Astrocyte of the cerebellum (primary cell): ENCODE measurements around the gene EYS.

Experiments used
- DNase-seq: peaks from one replicate; pipeline ENCODE4 v3.0.0-alpha.2; 2011; ENCODE audit warnings: low read depth
- H3K4me3 ChIP-seq: 2 replicates; pipeline ENCODE4 v1.5.1; 2011; ENCODE audit warnings: mild to moderate bottlenecking, low read depth, low read length, moderate library complexity
- in situ Hi-C: cut with HindIII; loops from 2 replicates; pipeline ENCODE4 v1.10.0; 2017; ENCODE audit warnings: low sequenced_read_pairs
- TF ChIP-seq, protein P1 (sequence below): IDR thresholded peaks from 2 replicates; pipeline ENCODE4 v1.5.1; 2012; ENCODE audit warnings: low read length, low read depth, moderate library complexity, mild to moderate bottlenecking; ENCODE audit errors: missing control alignments

The EYS gene

DNA sequence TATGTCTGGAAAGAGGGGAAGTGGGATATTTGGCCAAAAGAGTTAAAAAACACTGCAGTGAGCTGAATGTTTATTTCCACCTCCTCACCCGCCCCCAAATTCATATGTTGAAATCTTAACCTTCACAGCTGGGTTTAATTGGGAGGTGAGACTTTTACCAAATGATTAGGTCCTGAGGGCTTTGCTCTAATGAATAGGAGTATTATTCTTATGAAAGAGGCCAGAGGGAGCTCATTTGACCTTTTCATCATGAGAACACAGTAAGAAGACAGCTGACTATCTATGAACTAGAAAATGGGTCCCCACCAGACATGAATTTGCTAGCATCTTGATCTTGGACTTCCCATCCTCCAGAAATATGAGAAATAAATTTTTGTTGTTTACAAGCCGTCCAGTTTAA lies 1042.5 kb downstream of the EYS start:
- TF ChIP-seq, protein P1, sequence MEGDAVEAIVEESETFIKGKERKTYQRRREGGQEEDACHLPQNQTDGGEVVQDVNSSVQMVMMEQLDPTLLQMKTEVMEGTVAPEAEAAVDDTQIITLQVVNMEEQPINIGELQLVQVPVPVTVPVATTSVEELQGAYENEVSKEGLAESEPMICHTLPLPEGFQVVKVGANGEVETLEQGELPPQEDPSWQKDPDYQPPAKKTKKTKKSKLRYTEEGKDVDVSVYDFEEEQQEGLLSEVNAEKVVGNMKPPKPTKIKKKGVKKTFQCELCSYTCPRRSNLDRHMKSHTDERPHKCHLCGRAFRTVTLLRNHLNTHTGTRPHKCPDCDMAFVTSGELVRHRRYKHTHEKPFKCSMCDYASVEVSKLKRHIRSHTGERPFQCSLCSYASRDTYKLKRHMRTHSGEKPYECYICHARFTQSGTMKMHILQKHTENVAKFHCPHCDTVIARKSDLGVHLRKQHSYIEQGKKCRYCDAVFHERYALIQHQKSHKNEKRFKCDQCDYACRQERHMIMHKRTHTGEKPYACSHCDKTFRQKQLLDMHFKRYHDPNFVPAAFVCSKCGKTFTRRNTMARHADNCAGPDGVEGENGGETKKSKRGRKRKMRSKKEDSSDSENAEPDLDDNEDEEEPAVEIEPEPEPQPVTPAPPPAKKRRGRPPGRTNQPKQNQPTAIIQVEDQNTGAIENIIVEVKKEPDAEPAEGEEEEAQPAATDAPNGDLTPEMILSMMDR = no peak
- no peak for DNase-seq
- in situ Hi-C loops = no loop called here
- H3K4me3 ChIP-seq = no peak overlapping the region

DNA sequence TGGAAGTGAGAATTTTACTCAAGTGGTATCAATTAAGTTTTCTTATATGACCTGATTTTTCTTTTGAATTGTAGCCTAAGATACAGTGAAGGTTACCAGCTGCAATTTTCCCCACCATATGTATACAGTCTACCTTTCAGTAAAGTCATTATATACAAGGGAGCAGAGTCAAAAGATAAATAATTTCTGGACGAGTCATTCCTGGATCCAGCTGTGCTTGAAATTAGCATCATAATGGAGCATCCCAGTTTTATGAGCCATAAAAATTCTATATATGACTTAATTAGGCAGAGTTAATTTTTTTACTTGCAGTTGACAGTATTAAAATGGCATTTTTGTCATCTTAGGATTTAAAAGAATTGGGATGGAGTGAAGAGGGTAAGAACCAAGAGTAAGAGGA lies 1063.0 kb downstream of the EYS start:
- TF ChIP-seq, protein P1 = no peak
- no peak overlapping the region for H3K4me3 ChIP-seq
- DNase-seq = peak; percentile 2
- in situ Hi-C loops = no loop called here

DNA sequence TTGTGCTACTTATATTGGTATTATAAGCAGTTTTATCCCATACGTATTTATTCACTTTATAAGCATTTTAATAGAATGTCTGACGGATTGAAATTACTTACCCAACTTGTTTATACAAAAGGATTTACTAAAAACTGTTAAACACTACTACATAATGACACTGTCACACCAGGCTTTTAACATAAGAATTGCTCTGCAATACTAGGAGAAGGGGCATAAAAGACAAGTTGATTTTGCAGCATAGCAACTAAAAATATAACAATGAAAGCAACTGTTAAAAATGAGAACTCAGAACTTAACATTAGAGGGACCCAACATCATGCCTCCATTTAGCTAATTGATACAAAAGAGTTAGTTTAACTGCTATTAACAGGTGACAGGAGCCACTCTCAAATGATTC lies 1076.1 kb downstream of the EYS start:
- TF ChIP-seq, protein P1 = no peak

DNA sequence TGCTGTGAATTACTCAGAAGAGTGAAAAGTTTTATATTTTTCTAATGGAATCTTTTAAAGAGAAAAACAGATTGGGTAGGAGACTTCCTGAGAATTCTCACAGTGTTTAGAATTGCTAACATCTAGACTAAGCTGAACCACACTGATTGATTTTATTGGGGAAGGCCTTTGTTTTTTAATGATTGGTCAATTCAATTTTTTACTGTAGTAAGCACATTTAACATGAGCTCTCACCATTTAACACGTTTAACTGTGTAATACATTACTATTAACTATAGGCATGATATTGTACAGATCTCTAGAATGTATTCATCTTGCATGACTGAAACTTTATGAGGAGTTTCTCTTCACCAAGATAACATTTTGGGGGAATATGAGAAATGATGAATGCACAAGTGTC lies 1084.1 kb downstream of the EYS start:
- in situ Hi-C loops = no loop called here
- no peak overlapping the region for H3K4me3 ChIP-seq
- TF ChIP-seq, protein P1 = no peak
- no peak for DNase-seq

More for the DNA sequence above, 1076.1 kb downstream of the EYS start:
- H3K4me3 ChIP-seq = no peak overlapping the region
- in situ Hi-C loops = no loop called here
- no peak for DNase-seq

DNA sequence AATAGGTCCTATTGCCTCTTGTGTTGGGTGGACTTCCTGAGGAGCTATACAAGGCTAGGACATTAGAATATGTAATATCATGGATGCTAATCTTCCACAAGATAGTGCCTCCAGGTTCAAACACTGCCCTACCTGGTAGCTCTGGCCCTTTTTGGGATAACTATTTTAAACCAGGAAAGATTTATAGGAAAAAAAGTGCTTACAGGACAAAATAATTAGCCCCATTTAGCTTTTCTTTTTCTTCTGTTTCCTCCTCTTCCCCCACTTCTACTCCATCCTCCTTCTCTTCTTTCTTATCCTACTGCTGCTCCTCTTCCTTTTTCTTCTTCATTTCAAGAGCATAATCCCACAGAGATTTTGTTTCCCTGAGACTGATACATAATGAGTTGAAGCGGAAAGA lies 1104.0 kb downstream of the EYS start:
- in situ Hi-C loops = no loop called here
- TF ChIP-seq, protein P1 = no peak
- no peak overlapping the region for H3K4me3 ChIP-seq
- no peak for DNase-seq

DNA sequence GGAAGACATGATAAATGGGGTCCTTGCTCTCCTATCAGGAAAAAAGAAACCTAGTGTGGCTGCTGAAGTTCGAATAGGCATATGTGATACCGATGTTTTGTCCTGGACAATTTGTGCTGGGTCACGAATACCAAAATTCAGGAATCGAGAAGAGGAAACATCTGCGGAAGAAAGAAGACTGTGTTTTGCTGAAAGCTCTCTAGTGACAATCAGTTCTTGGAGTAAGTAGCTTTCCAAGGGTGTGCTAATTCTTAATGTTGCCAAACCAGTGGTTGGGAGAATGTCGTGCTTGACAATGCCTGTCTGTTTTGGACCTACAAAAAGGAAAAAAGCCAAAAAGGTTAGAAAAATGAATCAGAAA lies 1115.4 kb downstream of the EYS start:
- TF ChIP-seq, protein P1 = no peak
- in situ Hi-C loops = no loop called here
- DNase-seq = no peak
- H3K4me3 ChIP-seq = no peak overlapping the region

DNA sequence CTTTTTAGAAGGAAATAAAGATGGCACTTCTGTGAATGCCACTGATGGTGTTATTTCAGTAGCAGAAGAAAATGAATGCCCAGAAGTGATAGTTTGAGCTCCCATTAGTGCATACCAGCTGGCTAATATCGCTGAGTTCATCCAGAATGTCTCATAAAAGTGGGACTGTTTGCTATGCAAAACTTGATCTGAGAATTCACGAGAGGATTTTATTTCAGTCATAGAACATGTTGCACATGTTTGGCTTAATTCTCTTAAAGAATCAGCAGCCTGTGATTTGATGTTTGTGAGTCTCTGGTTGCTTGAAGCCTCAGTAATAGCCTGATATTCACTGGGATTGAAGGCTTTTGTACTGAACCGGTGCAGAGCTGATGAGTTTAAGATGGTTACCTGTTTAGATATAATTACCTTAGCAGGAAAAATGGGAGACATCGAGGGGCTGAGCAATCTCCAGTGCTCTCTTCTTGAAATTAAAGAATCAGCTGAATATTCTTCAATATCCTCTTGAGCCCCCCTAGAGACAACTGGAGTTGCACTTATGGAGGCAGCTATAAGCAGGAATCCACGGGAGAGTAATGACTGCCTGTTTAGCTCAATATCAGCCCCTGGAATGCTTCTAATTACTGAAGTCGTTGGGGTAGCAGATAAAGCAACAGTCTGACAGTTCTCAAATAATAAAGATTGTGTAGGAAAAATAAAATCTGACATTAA lies 1115.9 kb downstream of the EYS start:
- TF ChIP-seq, protein P1 = no peak
- in situ Hi-C loops = no loop called here
- H3K4me3 ChIP-seq = no peak overlapping the region
- no peak for DNase-seq
